ENCODE data around the gene TRAPPC12. TPM values are rescaled to one million over a fixed set of nuclear protein-coding genes. Genes with fewer than 3 reads are reported as not detected.

The TRAPPC12 gene
- total RNA-seq, 1 donor from 2014 or later = 71.0 TPM

DNA sequence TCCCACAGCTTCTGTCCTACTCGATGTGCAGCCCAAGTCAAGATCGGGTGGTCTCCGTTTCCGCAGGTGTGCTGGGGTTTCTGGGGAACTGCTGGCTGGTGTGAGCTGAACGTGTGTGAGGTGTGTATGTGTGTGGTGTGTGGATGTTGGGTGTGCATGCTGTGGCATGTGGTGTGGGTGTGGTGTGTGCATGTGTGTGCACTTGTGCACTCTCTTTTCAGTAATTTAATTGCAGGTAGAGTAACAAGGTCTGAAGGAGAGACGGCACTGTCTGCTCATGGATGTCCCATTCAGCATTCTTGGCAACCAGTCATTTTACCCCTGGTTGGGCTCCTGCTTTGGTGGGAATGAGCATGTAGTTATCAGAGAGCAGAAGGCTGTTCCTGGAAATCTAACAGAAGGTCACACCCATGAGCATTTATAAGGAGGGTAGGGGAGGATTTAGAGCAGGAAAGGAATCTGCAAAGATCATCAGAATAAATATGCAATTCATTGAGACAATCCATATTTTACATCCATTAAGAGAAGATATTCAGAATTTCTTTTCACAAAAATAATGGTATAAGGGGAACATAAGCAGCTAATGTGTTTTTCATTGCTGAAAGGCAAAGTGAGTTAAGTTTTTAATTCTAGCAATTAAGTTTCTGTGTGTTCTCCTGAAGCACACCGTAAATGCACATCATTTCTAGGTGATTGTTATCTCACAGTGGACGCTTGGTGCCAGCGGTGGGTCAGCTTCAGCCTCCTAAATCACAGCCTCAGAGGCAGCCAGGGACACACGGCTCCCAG lies 79.1 kb downstream of the TRAPPC12 start:
- Mint-ChIP-seq H3K4me3 (ENCODE audit: unreplicated experiment) (no peak overlapping the region), H3K27me3 (ENCODE audit: low read depth) (no peaks in the 10 kb centered on the region), H3K9me3 (ENCODE audit: low read depth) (no peaks in the 10 kb centered on the region), H3K36me3 (ENCODE audit: low read depth) (peaks cover 16% of the 10 kb centered on the region), H3K27ac (ENCODE audit: unreplicated experiment) (no peak overlapping the region), H3K4me1 (ENCODE audit: low read depth) (peaks cover 6% of the 10 kb centered on the region)
- DNase-seq (ENCODE audit: low spot score) = no peak
- TF ChIP-seq CTCF (IDR thresholded peaks at IDR 0.05) = no peak

GRCh38 chr2:3459185-3460015 lies 79.9 kb downstream of the TRAPPC12 start:
- H3K27me3 Mint-ChIP-seq (ENCODE audit: low read depth) = no peaks in the 10 kb centered on the region
- H3K4me3 Mint-ChIP-seq (ENCODE audit: unreplicated experiment) = no peak overlapping the region
- no peak for TF ChIP-seq CTCF (IDR thresholded peaks at IDR 0.05)
- H3K36me3 Mint-ChIP-seq (ENCODE audit: low read depth) = peaks cover 16% of the 10 kb centered on the region
- peak; percentile 75 for DNase-seq (ENCODE audit: low spot score)
- no peaks in the 10 kb centered on the region for H3K9me3 Mint-ChIP-seq (ENCODE audit: low read depth)
- H3K4me1 Mint-ChIP-seq (ENCODE audit: low read depth) = peaks cover 8% of the 10 kb centered on the region
- no peak overlapping the region for H3K27ac Mint-ChIP-seq (ENCODE audit: unreplicated experiment)

- TF ChIP-seq CTCF (IDR thresholded peaks at IDR 0.05) = no peak
- Mint-ChIP-seq H3K4me1 (ENCODE audit: low read depth) (peaks cover 11% of the 10 kb centered on the region), H3K27ac (ENCODE audit: unreplicated experiment) (no peak overlapping the region), H3K36me3 (ENCODE audit: low read depth) (peaks cover 16% of the 10 kb centered on the region), H3K4me3 (ENCODE audit: unreplicated experiment) (no peak overlapping the region), H3K27me3 (ENCODE audit: low read depth) (no peaks in the 10 kb centered on the region), H3K9me3 (ENCODE audit: low read depth) (no peaks in the 10 kb centered on the region)
- peak; percentile 74 for DNase-seq (ENCODE audit: low spot score)
These were observed 80.7 kb downstream of the TRAPPC12 start for GRCh38 chr2:3460156-3460555.

- H3K36me3 Mint-ChIP-seq (ENCODE audit: low read depth) = peaks cover 9% of the 10 kb centered on the region
- H3K27ac Mint-ChIP-seq (ENCODE audit: unreplicated experiment) = no peak overlapping the region
- H3K27me3 Mint-ChIP-seq (ENCODE audit: low read depth) = no peaks in the 10 kb centered on the region
- no peaks in the 10 kb centered on the region for H3K9me3 Mint-ChIP-seq (ENCODE audit: low read depth)
- DNase-seq (ENCODE audit: low spot score) = peak; percentile 86
- peaks cover 19% of the 10 kb centered on the region for H3K4me1 Mint-ChIP-seq (ENCODE audit: low read depth)
- no peak overlapping the region for H3K4me3 Mint-ChIP-seq (ENCODE audit: unreplicated experiment)
- TF ChIP-seq CTCF (IDR thresholded peaks at IDR 0.05) = no peak
These were observed 81.6 kb downstream of the TRAPPC12 start for GRCh38 chr2:3460831-3461800.
